Measurements from ENCODE around the gene TXNL4B. TPM values are rescaled to one million over a fixed set of nuclear protein-coding genes. Genes with fewer than 3 reads are reported as not detected.

TXNL4B gene
- 5.4 and 6.8 TPM in 2 replicates for total RNA-seq

GRCh38 chr16:72093448-72094265 lies at the start of gene TXNL4B, which contains the start of gene DHX38:
Gene TXNL4B, minus strand, starts transcription at chr16:72093620. Its CDS starts 2,871 bp downstream, at chr16:72090749.
Gene DHX38, plus strand, starts transcription at chr16:72093847. Its CDS starts 2,311 bp downstream, at chr16:72096158.
- DNase-seq (ENCODE audit: low read depth) = peak; percentile 99
- FAIRE-seq = peak; percentile 52
- peaks cover 15% of the 10 kb centered on the region for H3K36me3 ChIP-seq (ENCODE audit: control insufficient read depth, insufficient read depth, low read length)

GRCh38 chr16:72142476-72142875 lies 49.1 kb upstream of the TXNL4B start:
- Histone ChIP-seq H3K4me3 (ENCODE audit: low read depth, low read length) (no peak overlapping the region), H3K27me3 (ENCODE audit: control insufficient read depth, insufficient read depth, low read length) (no peaks in the 10 kb centered on the region), H3K36me3 (ENCODE audit: control insufficient read depth, insufficient read depth, low read length) (no peaks in the 10 kb centered on the region)
- TF ChIP-seq CTCF (IDR thresholded peaks at IDR 0.05; ENCODE audit: insufficient read depth, low read length, severe bottlenecking) = no peak
- FAIRE-seq (no peak), DNase-seq (ENCODE audit: low read depth) (no peak)

More at GRCh38 chr16:72093448-72094265, at the start of gene TXNL4B, which contains the start of gene DHX38:
- Histone ChIP-seq H3K4me3 (ENCODE audit: low read depth, low read length) (peak within 1 kb of the TSS; percentile 81), H3K27me3 (ENCODE audit: control insufficient read depth, insufficient read depth, low read length) (no peaks in the 10 kb centered on the region)
- no peak for TF ChIP-seq CTCF (IDR thresholded peaks at IDR 0.05; ENCODE audit: insufficient read depth, low read length, severe bottlenecking)

- no peak for TF ChIP-seq CTCF (IDR thresholded peaks at IDR 0.05; ENCODE audit: insufficient read depth, low read length, severe bottlenecking)
- H3K4me3 ChIP-seq (ENCODE audit: low read depth, low read length) = no peak overlapping the region
- DNase-seq (ENCODE audit: low read depth) (no peak), FAIRE-seq (no peak)
- H3K27me3 ChIP-seq (ENCODE audit: control insufficient read depth, insufficient read depth, low read length) = no peaks in the 10 kb centered on the region
- no peaks in the 10 kb centered on the region for H3K36me3 ChIP-seq (ENCODE audit: control insufficient read depth, insufficient read depth, low read length)
These were observed 46.5 kb upstream of the TXNL4B start for GRCh38 chr16:72139908-72140307.

- no peak for DNase-seq (ENCODE audit: low read depth)
- no peak overlapping the region for H3K4me3 ChIP-seq (ENCODE audit: low read depth, low read length)
- no peaks in the 10 kb centered on the region for H3K36me3 ChIP-seq (ENCODE audit: control insufficient read depth, insufficient read depth, low read length)
- no peaks in the 10 kb centered on the region for H3K27me3 ChIP-seq (ENCODE audit: control insufficient read depth, insufficient read depth, low read length)
- no peak for FAIRE-seq
- TF ChIP-seq CTCF (IDR thresholded peaks at IDR 0.05; ENCODE audit: insufficient read depth, low read length, severe bottlenecking) = no peak
These were observed 44.7 kb upstream of the TXNL4B start for GRCh38 chr16:72138064-72138572.

- Histone ChIP-seq H3K36me3 (ENCODE audit: control insufficient read depth, insufficient read depth, low read length) (no peaks in the 10 kb centered on the region), H3K27me3 (ENCODE audit: control insufficient read depth, insufficient read depth, low read length) (no peaks in the 10 kb centered on the region), H3K4me3 (ENCODE audit: low read depth, low read length) (no peak overlapping the region)
- no peak for FAIRE-seq
- DNase-seq (ENCODE audit: low read depth) = no peak
- TF ChIP-seq CTCF (IDR thresholded peaks at IDR 0.05; ENCODE audit: insufficient read depth, low read length, severe bottlenecking) = no peak
These were observed 44.1 kb upstream of the TXNL4B start for GRCh38 chr16:72137380-72138063.

Data from bronchial epithelial cell (primary cell).